HG02973 (cell line): ENCODE data around the gene SPEM3.
A peak's percentile ranks its signal among the peaks of the same experiment; 100 is the strongest.

Source experiments
- ATAC-seq: cut with Tn5 transposase; IDR thresholded peaks from one replicate; pipeline ENCODE4 v1.9.1; 2021; ENCODE audit warnings: moderate library complexity; ENCODE audit not compliant: unreplicated experiment

The SPEM3 gene

GRCh38 chr17:7419819-7420610 is 8.6 kb upstream of the SPEM3 start, which contains the start of gene SPEM1:
Gene SPEM1 (plus strand): TSS chr17:7420324. CDS start chr17:7420385, 61 bp downstream.
- ATAC-seq, result no peak

- ATAC-seq, result no peak
Observed at GRCh38 chr17:7421186-7421585, 7.5 kb upstream of the SPEM3 start.

- no peak for ATAC-seq
Observed at GRCh38 chr17:7423679-7424078, 5.0 kb upstream of the SPEM3 start.

- no peak for ATAC-seq
Observed at GRCh38 chr17:7425316-7425715, 3.3 kb upstream of the SPEM3 start, which contains the start of gene SPEM2. Gene SPEM2 (plus strand): TSS chr17:7425616. CDS start chr17:7425689, 73 bp downstream.

- no peak for ATAC-seq
Observed at GRCh38 chr17:7425756-7426155, 2.9 kb upstream of the SPEM3 start.

- no peak for ATAC-seq
Observed at GRCh38 chr17:7426203-7426863, 2.3 kb upstream of the SPEM3 start.

GRCh38 chr17:7426896-7427489 is 1.7 kb upstream of the SPEM3 start:
- no peak for ATAC-seq

- no peak for ATAC-seq
Observed at GRCh38 chr17:7427549-7427948, 1.1 kb upstream of the SPEM3 start.

GRCh38 chr17:7429722-7430121 is 1.1 kb downstream of the SPEM3 start:
- no peak for ATAC-seq

GRCh38 chr17:7431231-7431630 is 2.6 kb downstream of the SPEM3 start:
- ATAC-seq, result no peak

- no peak for ATAC-seq
Observed at GRCh38 chr17:7432296-7432695, 3.6 kb downstream of the SPEM3 start.

- ATAC-seq, result peak; percentile 24
Observed at GRCh38 chr17:7435676-7436555, 7.3 kb downstream of the SPEM3 start.

- ATAC-seq, result no peak
Observed at GRCh38 chr17:7436556-7437368, 8.1 kb downstream of the SPEM3 start.

GRCh38 chr17:7437369-7437863 is 8.8 kb downstream of the SPEM3 start:
- ATAC-seq, result no peak

GRCh38 chr17:7437950-7438614 is 9.4 kb downstream of the SPEM3 start:
- no peak for ATAC-seq

GRCh38 chr17:7438656-7439460 is 10.2 kb downstream of the SPEM3 start:
- no peak for ATAC-seq

GRCh38 chr17:7439462-7440112 is 10.9 kb downstream of the SPEM3 start, which contains the start of gene FGF11:
Gene FGF11 (plus strand): TSS chr17:7439512. CDS start chr17:7439621, 109 bp downstream.
- ATAC-seq, result no peak
